Neural cell (in vitro differentiated cells): ENCODE results near the gene CLTB. TPM values are rescaled to one million over a fixed set of nuclear protein-coding genes. Genes with fewer than 3 reads are reported as not detected.

Source experiments
- H2AFZ ChIP-seq: fragments of 200-600, 300-800 bp; sonication (generic), shearing (Covaris generic); 2 replicates; pipeline ENCODE4 v1.6.0; 2014; ENCODE audit warnings: low read depth, mild to moderate bottlenecking, antibody characterized with exemption, low read length, moderate library complexity
- H3F3A ChIP-seq: fragments of 200-600 bp; shearing (Covaris generic); 2 replicates; pipeline ENCODE4 v1.6.1; 2016; ENCODE audit warnings: mild to moderate bottlenecking, moderate library complexity, mixed read lengths, antibody characterized with exemption, low read length; ENCODE audit not compliant: insufficient read depth, poor library complexity, severe bottlenecking
- H3K27ac ChIP-seq: fragments of 200-600, 300-800 bp; sonication (generic), shearing (Covaris generic); 2 replicates; pipeline ENCODE4 v1.5.1; 2014; ENCODE audit warnings: mild to moderate bottlenecking, low read length, moderate library complexity
- H3K27me3 ChIP-seq: fragments of 300-800, 200-600 bp; sonication (generic), shearing (Covaris generic); 2 replicates; pipeline ENCODE4 v1.6.0; 2014; ENCODE audit warnings: mild to moderate bottlenecking, low read depth, low read length, moderate library complexity; ENCODE audit not compliant: insufficient read depth
- H3K36me3 ChIP-seq: fragments of 300-800, 200-600 bp; sonication (generic), shearing (Covaris generic); 2 replicates; pipeline ENCODE4 v1.5.1; 2014; ENCODE audit warnings: mild to moderate bottlenecking, antibody characterized with exemption, low read length, moderate library complexity; ENCODE audit not compliant: insufficient read depth
- H3K4me2 ChIP-seq: fragments of 300-800, 200-600 bp; sonication (generic), shearing (Covaris generic); 2 replicates; pipeline ENCODE4 v1.6.0; 2014; ENCODE audit warnings: mild to moderate bottlenecking, low read length
- H3K4me3 ChIP-seq: fragments of 300-800, 200-600 bp; sonication (generic), shearing (Covaris generic); 2 replicates; pipeline ENCODE4 v1.5.1; 2014; ENCODE audit warnings: mild to moderate bottlenecking, low read length, moderate library complexity
- H3K79me2 ChIP-seq: fragments of 200-600 bp; shearing (Covaris generic); replicated peaks from 2 replicates; pipeline ENCODE4 v1.6.0; 2014; ENCODE audit warnings: mild to moderate bottlenecking, low read length, moderate library complexity; ENCODE audit not compliant: insufficient read depth
- H3K9ac ChIP-seq: fragments of 300-800, 200-600 bp; sonication (generic), shearing (Covaris generic); 2 replicates; pipeline ENCODE4 v1.6.1; 2016; ENCODE audit warnings: mild to moderate bottlenecking, low read length, mixed read lengths
- H3K9me2 ChIP-seq: fragments of 200-600 bp; shearing (Covaris generic); 2 replicates; pipeline ENCODE4 v1.6.1; 2016; ENCODE audit warnings: mild to moderate bottlenecking, low read length, mixed read lengths; ENCODE audit not compliant: insufficient read depth
- H3K9me3 ChIP-seq: fragments of 200-600, 300-800 bp; sonication (generic), shearing (Covaris generic); 2 replicates; pipeline ENCODE4 v1.6.1; 2016; ENCODE audit warnings: mild to moderate bottlenecking, mixed run types, low read length, moderate library complexity, mixed read lengths
- H4K20me1 ChIP-seq: fragments of 200-600 bp; shearing (Covaris generic); 2 replicates; pipeline ENCODE4 v1.6.1; 2016; ENCODE audit warnings: mild to moderate bottlenecking, mixed run types; ENCODE audit not compliant: insufficient read depth
- EP300 ChIP-seq: fragments of 450-650 bp; conservative IDR thresholded peaks from 2 replicates; pipeline ENCODE4 v1.6.1; 2014; ENCODE audit warnings: antibody characterized with exemption, mild to moderate bottlenecking, moderate library complexity; ENCODE audit not compliant: poor library complexity, severe bottlenecking
- EZH2 ChIP-seq: fragments of 200-600, 300-800 bp; shearing (Covaris generic), sonication (generic); IDR thresholded peaks from 2 replicates; pipeline ENCODE4 v1.6.1; 2014; ENCODE audit warnings: antibody characterized with exemption, low read length, borderline replicate concordance, mild to moderate bottlenecking; ENCODE audit not compliant: insufficient read depth, poor library complexity, severe bottlenecking
- MXI1 ChIP-seq: fragments of 450-650 bp; conservative IDR thresholded peaks from 2 replicates; pipeline ENCODE4 v1.6.1; 2014; ENCODE audit warnings: antibody characterized with exemption, mild to moderate bottlenecking; ENCODE audit not compliant: poor library complexity, severe bottlenecking
- POLR2AphosphoS5 ChIP-seq: IDR thresholded peaks from 2 replicates; pipeline ENCODE4 v1.6.1; 2012
- RAD21 ChIP-seq: fragments of 450-650 bp; conservative IDR thresholded peaks from 2 replicates; pipeline ENCODE4 v1.6.1; 2014; ENCODE audit warnings: antibody characterized with exemption, mild to moderate bottlenecking, moderate library complexity
- SMC3 ChIP-seq: fragments of 450-650 bp; conservative IDR thresholded peaks from 2 replicates; pipeline ENCODE4 v1.6.1; 2014; ENCODE audit warnings: antibody characterized with exemption, mild to moderate bottlenecking, moderate library complexity; ENCODE audit not compliant: poor library complexity
- TAF1 ChIP-seq: IDR thresholded peaks from 2 replicates; pipeline ENCODE4 v1.6.1; 2012; ENCODE audit warnings: low read depth
- polyA plus RNA-seq: library from polyadenylated mRNA; depleted of rRNA; stranded (reverse); fragments of >200 nt; gene quantifications from 2 replicates; pipeline ENCODE4 v1.2.3, GENCODE V29; 2014
- TF ChIP-seq, protein P1 (sequence below): fragments of 450-650 bp; IDR thresholded peaks from 2 replicates; pipeline ENCODE4 v1.5.1; 2014; ENCODE audit warnings: antibody characterized with exemption, mild to moderate bottlenecking, moderate library complexity; ENCODE audit not compliant: poor library complexity, severe bottlenecking
- TF ChIP-seq, protein P2 (sequence below): IDR thresholded peaks from 2 replicates; pipeline ENCODE4 v1.6.1; 2012; ENCODE audit warnings: borderline replicate concordance

The CLTB gene
- polyA plus RNA-seq, 1 donor from 2014 or later, result 239 TPM

DNA sequence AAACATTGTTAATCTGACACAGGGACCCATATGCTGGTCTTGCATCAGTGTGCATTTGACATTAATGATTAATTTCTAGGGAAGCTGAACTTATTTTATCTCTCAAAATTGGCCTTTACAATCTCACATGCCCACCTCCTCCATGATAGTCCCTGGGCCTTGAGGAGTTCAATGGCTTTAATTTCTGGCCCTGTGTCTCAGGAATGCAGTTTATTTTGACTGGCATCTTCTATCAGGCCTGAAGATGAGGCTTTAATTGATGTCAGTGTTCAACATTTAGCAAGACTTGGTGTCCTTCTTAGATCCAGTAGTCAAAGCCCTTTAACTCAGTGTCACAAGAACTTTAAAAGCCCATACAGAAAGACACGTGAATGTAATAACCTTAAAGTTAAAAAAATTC, 10.5 kb upstream of the CLTB start:
- Histone ChIP-seq H3K4me2 (no peak overlapping the region), H3K79me2 (no peaks in the 10 kb centered on the region), H3K9me2 (no peaks in the 10 kb centered on the region), H3K9ac (no peak overlapping the region), H3K27ac (no peak overlapping the region), H3K9me3 (no peaks in the 10 kb centered on the region), H3F3A (no peaks in the 10 kb centered on the region), H3K4me3 (no peak overlapping the region), H3K27me3 (no peaks in the 10 kb centered on the region), H3K36me3 (no peaks in the 10 kb centered on the region), H4K20me1 (no peaks in the 10 kb centered on the region), H2AFZ (no peak overlapping the region)
- TF ChIP-seq TAF1 (no peak), POLR2AphosphoS5 (no peak)
- TF ChIP-seq, protein P1, sequence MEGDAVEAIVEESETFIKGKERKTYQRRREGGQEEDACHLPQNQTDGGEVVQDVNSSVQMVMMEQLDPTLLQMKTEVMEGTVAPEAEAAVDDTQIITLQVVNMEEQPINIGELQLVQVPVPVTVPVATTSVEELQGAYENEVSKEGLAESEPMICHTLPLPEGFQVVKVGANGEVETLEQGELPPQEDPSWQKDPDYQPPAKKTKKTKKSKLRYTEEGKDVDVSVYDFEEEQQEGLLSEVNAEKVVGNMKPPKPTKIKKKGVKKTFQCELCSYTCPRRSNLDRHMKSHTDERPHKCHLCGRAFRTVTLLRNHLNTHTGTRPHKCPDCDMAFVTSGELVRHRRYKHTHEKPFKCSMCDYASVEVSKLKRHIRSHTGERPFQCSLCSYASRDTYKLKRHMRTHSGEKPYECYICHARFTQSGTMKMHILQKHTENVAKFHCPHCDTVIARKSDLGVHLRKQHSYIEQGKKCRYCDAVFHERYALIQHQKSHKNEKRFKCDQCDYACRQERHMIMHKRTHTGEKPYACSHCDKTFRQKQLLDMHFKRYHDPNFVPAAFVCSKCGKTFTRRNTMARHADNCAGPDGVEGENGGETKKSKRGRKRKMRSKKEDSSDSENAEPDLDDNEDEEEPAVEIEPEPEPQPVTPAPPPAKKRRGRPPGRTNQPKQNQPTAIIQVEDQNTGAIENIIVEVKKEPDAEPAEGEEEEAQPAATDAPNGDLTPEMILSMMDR, result no peak

DNA sequence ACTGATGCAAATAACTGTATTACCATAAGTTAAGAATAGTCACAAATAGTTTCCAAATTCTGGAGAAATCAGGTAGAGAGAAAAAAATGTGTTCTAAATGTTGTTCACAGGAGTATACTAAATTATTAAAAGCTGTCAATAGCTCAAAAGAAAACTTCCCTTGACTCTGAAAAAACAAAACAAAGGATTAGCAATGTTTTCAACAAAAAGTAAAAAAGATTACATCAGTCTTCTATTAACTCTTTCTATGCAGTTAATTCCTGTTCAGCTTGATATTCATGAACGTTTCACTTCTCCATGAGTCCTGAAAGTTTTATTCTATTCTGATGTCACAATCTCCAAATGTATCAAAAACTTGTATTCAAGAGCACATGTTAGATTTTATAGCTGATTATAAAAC, 9.5 kb upstream of the CLTB start:
- no peaks in the 10 kb centered on the region for H3K9me3 ChIP-seq
- no peak overlapping the region for H3K4me3 ChIP-seq
- H3K27ac ChIP-seq, result no peak overlapping the region
- H4K20me1 ChIP-seq, result no peaks in the 10 kb centered on the region
- no peaks in the 10 kb centered on the region for H3K27me3 ChIP-seq
- no peaks in the 10 kb centered on the region for H3F3A ChIP-seq
- H3K9me2 ChIP-seq, result no peaks in the 10 kb centered on the region
- H2AFZ ChIP-seq, result no peak overlapping the region
- no peaks in the 10 kb centered on the region for H3K79me2 ChIP-seq
- H3K36me3 ChIP-seq, result no peaks in the 10 kb centered on the region
- H3K4me2 ChIP-seq, result no peak overlapping the region
- TF ChIP-seq EP300, result no peak
- TF ChIP-seq, protein P2, sequence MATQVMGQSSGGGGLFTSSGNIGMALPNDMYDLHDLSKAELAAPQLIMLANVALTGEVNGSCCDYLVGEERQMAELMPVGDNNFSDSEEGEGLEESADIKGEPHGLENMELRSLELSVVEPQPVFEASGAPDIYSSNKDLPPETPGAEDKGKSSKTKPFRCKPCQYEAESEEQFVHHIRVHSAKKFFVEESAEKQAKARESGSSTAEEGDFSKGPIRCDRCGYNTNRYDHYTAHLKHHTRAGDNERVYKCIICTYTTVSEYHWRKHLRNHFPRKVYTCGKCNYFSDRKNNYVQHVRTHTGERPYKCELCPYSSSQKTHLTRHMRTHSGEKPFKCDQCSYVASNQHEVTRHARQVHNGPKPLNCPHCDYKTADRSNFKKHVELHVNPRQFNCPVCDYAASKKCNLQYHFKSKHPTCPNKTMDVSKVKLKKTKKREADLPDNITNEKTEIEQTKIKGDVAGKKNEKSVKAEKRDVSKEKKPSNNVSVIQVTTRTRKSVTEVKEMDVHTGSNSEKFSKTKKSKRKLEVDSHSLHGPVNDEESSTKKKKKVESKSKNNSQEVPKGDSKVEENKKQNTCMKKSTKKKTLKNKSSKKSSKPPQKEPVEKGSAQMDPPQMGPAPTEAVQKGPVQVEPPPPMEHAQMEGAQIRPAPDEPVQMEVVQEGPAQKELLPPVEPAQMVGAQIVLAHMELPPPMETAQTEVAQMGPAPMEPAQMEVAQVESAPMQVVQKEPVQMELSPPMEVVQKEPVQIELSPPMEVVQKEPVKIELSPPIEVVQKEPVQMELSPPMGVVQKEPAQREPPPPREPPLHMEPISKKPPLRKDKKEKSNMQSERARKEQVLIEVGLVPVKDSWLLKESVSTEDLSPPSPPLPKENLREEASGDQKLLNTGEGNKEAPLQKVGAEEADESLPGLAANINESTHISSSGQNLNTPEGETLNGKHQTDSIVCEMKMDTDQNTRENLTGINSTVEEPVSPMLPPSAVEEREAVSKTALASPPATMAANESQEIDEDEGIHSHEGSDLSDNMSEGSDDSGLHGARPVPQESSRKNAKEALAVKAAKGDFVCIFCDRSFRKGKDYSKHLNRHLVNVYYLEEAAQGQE, result no peak
- no peak for TF ChIP-seq EZH2
- TF ChIP-seq SMC3, result no peak
- TF ChIP-seq MXI1, result no peak
- TF ChIP-seq POLR2AphosphoS5, result no peak
- TF ChIP-seq, protein P1, result no peak
- no peak for TF ChIP-seq RAD21
- no peak for TF ChIP-seq TAF1
- no peak overlapping the region for H3K9ac ChIP-seq
